NCI-H446 treated with DMSO at 0.1 percent for 48 hours (cell line): ENCODE results near the gene EFNA1.
"Not testable (repeated sequence)": the region's sequence is repeated elsewhere in the genome, so short reads cannot be mapped to it uniquely, and the experiment has no call there.

Source experiments
- DNase-seq: peaks from one replicate; lab custom pipeline; 2025; lab: John Stamatoyannopoulos, UW

EFNA1 gene

DNA sequence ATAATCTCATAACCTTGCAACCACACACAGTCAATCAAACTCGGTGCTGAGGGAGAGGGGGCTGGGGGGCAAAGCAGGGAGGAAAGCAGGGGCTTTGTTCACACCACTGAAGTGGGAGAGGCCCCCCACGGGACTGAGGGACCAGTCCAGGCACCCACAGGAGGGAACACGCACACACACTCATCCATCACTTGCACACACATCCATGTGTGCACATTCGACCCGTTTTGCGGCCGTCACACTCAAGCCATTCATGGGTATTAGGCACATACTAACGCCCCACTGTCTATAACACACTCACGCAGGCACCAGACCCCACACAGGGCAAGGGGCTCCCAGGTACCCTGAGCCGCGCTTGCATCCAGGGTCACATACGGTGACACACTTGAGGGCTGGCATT lies 35.0 kb upstream of the EFNA1 start:
- no peak for DNase-seq

DNA sequence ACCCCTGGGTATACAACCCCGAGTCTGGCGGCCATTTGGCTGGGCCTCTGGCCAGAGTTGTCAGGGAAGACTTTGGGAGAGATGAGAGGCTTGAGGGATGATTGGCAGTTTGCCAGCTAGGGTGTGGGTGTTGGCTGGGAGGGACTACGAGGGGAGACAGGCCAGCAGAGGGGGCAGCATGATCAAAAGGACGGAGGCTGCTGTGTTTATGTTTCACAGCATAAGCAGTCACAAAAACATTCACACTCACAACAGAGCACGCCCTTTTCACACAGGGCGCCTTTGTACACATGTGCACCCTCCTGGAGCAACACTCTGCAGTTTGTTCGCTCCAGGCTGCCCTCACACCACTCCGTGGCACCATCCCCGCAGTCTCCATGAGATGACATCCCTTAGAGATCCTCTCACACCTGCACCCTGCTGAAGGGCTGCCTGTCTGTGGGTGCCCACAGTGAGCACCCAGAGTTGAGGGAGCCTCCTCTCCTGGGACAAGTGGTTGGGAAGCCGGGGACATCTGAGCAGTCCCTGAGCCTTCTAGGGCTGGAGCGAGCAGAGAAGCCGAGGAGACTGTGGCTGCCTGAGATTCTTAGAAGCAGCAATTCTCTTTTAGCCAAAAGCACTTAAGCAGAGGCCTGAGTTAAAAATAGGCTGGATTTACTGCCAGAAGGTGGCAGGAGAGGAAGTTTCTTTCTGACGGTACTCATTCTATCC lies 33.6 kb upstream of the EFNA1 start:
- peak; percentile 77 for DNase-seq

DNA sequence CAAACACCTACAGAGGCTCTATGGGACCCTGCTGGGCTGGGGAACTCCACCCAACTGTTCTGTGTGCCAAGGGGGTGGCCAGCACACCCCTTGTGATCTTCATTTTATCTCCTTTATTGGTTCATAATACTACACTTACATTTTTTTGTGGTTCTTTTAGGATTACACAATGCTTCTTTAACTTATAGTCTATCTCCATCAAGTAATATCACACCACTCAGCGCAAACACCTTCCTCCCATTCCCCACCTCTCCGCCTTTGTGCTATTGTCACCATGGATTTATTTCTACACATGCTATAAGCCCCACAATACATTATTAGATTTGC lies 33.1 kb upstream of the EFNA1 start:
- DNase-seq = no peak

- no peak for DNase-seq
Observed at GRCh38 chr1:155099331-155099730, 28.3 kb upstream of the EFNA1 start.

- no peak for DNase-seq
Observed at GRCh38 chr1:155103325-155103724, 24.4 kb upstream of the EFNA1 start.

DNA sequence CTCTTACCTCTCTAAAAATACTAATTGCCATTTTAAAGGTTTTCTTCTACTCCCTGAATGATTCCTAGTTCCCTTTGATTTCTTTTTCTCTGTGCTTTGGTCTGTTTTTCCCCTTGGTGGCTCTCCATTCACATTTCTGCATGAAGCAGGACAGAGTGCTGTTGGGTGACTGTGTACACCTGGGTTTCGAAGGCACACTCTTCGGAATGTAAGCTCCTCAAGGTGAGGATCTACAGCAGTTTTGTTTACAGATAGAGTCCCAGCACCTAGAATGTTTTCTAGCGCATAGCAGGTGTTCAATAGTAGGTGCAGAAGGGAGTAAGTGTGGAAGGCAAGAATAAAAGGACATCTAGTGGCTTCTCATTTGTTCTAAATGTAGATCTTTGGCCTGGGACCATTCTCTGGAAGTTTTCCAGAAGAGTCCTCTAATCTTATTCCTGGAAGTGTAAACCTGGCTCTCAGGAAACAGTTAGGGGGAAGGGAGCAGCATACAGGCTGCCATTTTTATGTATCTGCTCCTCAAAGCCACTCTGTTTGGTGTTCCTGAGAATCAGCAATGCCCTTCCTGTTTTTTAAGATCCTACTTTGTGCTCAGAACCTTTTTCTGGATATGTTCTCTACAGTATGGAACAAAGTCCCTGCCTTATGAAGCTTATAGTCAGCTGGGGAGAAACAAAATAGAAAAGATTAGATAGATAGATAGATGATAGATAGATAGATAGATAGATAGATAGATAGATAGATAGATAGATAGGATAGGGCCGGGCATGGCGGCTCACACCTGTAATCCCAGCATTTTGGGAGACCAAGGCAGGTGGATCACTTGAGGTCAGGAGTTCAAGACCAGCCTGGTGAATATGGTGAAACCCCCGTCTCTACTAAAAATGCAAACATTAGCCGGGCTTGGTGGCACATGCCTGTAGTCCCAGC lies 22.8 kb upstream of the EFNA1 start:
- no peak for DNase-seq

DNA sequence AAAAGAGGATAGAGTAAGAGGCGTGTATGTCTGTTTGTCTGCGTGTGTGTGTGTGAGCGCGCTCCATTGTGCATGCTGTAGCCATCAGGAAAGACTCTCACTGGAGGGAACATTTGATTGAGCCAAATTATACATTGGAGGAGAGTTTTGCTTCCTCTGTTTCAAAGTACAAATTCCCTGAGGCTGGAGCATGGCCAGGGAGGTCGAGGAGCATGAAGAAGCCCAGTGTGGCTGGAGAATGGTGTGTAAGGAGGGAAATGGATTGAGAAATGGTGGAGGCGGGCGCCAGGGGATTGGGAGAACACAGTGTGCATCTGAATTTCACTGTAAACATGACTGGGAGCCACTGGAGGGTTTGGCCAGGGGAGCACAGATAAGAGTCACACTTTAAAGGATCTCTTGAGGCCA lies 22.1 kb upstream of the EFNA1 start:
- DNase-seq = no peak

DNA sequence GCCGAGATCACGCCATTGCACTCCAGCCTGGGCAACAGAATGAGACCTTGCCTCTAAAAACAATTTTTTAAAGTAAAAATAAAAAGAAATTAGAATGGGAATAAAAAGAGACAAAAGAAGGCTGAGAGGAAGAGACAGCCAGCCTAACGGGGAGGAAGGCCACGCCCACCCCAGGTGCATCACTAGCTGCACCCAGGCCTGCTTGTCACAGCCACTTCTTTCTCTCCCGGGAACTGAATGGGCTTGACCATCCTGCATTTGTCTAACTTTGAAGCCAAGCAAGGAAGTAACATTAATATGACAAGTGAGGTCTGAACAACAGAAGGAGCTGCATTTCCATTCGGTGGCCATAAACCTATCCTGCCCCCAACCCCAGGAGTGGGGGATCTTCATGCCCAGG lies 20.8 kb upstream of the EFNA1 start:
- DNase-seq = no peak

DNA sequence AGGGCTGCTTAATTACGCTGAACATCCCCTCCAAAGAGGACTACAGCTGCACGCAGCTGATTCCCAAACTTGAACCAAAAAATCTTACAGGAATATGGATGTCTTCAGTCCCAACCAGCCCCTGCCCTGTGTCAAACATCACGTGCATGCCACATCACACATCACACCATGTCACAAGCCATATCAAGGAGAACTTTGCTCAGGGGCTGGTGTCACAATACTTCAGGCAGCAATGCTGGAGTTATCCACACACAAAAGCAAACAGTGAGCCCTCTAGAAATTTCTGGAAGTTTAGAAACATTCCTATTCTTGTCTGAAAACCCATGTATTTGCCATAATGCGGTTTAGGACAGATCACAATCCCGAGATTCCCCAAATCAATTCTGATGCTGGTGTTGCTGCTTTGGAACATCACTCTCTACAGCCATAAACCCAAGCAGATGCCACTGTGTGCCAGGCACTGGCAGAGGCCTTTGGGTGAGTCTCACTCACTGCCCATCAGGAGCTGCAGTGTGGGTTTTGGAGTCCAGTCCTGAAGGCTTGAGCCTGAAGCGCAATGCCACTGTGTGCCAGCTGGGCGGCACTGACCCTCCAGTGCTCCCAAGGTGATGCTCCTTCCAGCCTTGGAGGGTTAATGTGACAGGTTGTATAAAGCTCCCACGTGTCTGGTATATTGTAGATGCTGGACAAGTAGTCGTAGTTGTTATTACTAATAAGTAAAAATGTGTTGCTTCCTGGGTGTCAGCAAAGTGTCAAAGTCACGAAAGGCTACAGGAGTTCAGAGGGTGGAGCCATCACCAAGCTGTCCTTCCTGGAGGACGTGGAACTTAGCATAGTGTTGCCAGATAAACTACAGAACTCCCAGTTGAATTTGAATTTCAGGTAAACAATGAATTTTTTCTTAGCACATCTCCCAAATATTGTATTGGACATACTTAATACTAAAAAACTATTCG lies 20.1 kb upstream of the EFNA1 start:
- no peak for DNase-seq

GRCh38 chr1:155108296-155108695 lies 19.4 kb upstream of the EFNA1 start:
- DNase-seq = no peak

DNA sequence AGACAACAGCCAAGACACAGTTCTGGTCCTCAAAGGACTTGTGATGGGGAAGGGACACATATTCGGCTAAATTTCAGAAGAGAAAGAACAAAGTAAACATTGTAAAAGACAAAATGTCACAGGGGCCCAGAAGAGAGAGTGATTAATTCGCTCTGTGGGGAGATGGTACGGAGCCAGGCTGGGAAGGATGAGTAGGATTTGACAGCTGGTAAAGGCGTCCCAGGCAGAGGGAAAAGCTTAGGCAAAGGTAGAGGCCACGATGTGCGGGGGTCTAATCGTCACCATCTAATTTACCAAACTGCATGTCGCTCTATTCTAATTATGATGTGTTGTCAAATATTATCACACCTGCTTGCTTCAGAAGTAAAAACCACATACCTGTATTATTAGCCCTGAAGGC lies 17.3 kb upstream of the EFNA1 start:
- DNase-seq = no peak

DNA sequence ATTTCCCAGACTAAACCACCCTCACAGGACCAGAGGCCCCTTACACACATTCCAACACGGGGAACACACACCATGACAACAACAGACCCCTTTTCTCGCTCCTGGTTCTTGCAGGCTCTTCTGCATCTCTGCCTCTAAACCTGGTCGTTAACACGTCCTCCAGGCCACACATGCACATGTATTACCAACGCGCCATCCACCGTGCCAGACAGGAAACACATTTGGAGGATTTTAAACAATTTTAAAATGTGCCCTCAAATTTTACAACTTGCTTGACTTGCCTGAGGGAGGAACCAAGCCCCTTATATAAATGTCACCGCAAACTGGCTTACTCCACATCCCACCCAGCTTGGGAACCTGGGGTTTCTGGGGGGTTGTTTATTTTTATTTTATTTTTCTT lies 16.9 kb upstream of the EFNA1 start:
- no peak for DNase-seq

- no peak for DNase-seq
Observed at GRCh38 chr1:155113450-155113980, 14.2 kb upstream of the EFNA1 start.

GRCh38 chr1:155116113-155116764 lies 11.4 kb upstream of the EFNA1 start:
- no peak for DNase-seq

DNA sequence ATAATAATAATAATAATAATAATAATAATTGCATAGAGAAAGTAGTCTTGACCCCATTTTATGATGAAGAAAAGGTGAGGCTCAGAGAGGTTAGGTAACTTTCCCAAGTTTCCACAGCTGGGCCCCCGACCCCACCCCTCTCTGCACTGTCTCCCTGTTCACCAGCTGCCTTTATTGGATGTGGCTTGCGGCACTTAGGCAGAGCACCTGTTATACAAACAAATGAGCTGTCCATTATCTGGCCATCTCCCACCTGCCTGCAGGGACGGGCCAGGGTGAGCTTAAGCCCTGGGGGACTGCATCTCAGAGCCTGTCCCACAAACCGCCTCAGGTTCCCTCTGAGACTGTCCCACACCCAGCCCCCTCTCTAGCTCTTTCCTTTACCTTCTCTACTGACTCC lies 10.1 kb upstream of the EFNA1 start:
- DNase-seq = no peak

- DNase-seq = not testable (repeated sequence)
Observed at GRCh38 chr1:155118090-155118489, 9.6 kb upstream of the EFNA1 start.

GRCh38 chr1:155120253-155120652 lies 7.4 kb upstream of the EFNA1 start:
- DNase-seq = no peak

DNA sequence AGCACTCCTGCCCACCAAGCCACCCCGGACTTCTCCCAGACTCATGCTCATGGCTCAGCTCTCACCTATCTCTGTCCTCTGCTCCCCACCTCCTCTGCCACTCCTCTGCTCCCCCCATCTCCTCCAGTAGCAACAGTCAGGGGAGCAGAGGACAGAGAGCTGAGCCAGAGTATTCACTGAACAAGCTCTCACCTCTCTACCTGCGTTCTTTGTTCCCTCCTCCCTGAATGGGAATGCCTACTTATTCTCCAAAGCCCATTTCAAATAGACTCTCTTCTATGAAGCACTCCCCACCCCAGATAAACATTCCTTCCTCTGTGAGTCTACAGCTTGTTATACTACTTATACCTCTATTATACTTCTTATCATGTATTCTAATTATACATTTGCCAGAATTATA lies 6.4 kb upstream of the EFNA1 start:
- no peak for DNase-seq

DNA sequence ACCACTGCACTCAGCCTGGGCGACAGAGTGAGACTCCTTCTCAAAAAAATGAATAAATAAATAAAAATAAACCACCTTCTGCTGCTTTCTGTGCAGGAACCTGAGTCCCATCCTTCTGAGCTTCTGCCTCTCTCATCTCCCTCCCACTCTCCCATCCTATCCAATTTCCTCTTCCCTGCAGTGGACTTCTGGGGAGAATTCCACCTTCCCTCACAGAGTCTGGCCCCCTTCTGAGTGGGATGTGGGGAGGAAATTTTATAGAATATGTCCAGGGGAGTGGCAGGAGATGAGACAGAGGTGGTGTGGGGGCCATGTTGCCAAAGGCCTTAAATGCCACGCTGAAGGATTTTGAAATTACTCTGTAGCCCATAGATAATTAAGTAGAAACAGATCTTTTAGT lies 5.4 kb upstream of the EFNA1 start:
- no peak for DNase-seq

DNA sequence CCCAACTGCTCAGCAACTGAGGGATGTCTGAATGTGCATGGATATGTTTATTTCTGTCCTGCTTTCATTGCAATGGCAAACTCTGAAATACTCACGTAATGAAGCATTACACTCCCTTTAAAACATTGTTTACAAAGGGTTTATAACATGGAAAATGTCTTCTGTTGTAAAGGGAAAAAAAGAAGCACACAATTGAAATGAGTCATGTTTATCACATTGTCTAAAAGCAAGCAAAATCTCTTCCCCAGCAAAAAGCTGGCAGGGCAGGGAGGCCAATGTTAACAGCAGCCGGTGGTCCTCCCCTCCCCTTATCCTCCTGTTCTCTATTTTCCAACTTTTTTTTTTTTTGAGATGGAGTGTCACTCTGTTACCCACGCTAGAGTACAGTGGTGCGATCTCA lies 3.9 kb upstream of the EFNA1 start:
- no peak for DNase-seq
